Natural killer cell treated with Interleukin-12 subunit alpha and Interleukin-12 subunit beta and Interleukin-15 and Interleukin-18, amount 100 ng/mL, for 72 hours (primary cell): ENCODE data around the gene HAL. TPM values are rescaled to one million over a fixed set of nuclear protein-coding genes. Genes with fewer than 3 reads are reported as not detected.

Experiments used
- ATAC-seq, 2 donors: fragments of 150-1000 bp; cut with Tn5 transposase in 1 of 2; sonication (Bioruptor Pico), chemical (Tn5 transposase) in 1 of 2; 2 replicates each; pipeline ENCODE4 v1.10.0; 2021
- DNase-seq: peaks from one replicate; pipeline ENCODE4 v3.0.0; 2022; ENCODE audit warnings: low spot score
- H3K27ac Mint-ChIP-seq, 2 donors: 1 replicate in 1 of 2; 2 replicates in 1 of 2; pipeline ENCODE4 v1.8.0; 2022; ENCODE audit warnings: mixed read lengths in 2 of 2, mild to moderate bottlenecking in 1 of 2, moderate library complexity in 1 of 2
- H3K27me3 Mint-ChIP-seq, 2 donors: 1 replicate in 1 of 2; 2 replicates in 1 of 2; pipeline ENCODE4 v1.8.0; 2022; ENCODE audit warnings: mixed read lengths in 2 of 2
- H3K36me3 Mint-ChIP-seq: one replicate; pipeline ENCODE4 v1.8.0; 2022; ENCODE audit warnings: mixed read lengths
- H3K4me1 Mint-ChIP-seq, 2 donors: 1 replicate in 1 of 2; 2 replicates in 1 of 2; pipeline ENCODE4 v1.8.0; 2022; ENCODE audit warnings: low read depth in 2 of 2, mixed read lengths in 2 of 2, mild to moderate bottlenecking in 1 of 2
- H3K4me3 Mint-ChIP-seq: one replicate; pipeline ENCODE4 v1.8.0; 2022; ENCODE audit warnings: mixed read lengths
- H3K9me3 Mint-ChIP-seq: 2 replicates; pipeline ENCODE4 v1.8.0; 2022; ENCODE audit warnings: mixed read lengths
- total RNA-seq, 2 donors: library from RNA; stranded (reverse); gene quantifications; one replicate each; pipeline ENCODE4 v1.2.3, GENCODE V29; 2022

HAL gene
- total RNA-seq, 2 donors from 2014 or later = 0.50 to 1.6 TPM

- Mint-ChIP-seq H3K27ac (no peak overlapping the region), H3K4me1 (peaks cover 5 to 14% of the 10 kb centered on the region in 2 donors), H3K36me3 (no peaks in the 10 kb centered on the region), H3K4me3 (no peak overlapping the region), H3K27me3 (no peaks in the 10 kb centered on the region), H3K9me3 (no peaks in the 10 kb centered on the region)
- DNase-seq = no peak
- ATAC-seq = no peak
These were observed 33.7 kb upstream of the HAL start for GRCh38 chr12:96029826-96030225.

- H3K27me3 Mint-ChIP-seq = no peaks in the 10 kb centered on the region
- DNase-seq (no peak), ATAC-seq (no peak)
- H3K4me1 Mint-ChIP-seq = peaks cover 5 to 14% of the 10 kb centered on the region in 2 donors
- H3K9me3 Mint-ChIP-seq = no peaks in the 10 kb centered on the region
- H3K36me3 Mint-ChIP-seq = no peaks in the 10 kb centered on the region
- H3K27ac Mint-ChIP-seq = no peak overlapping the region
- H3K4me3 Mint-ChIP-seq = no peak overlapping the region
These were observed 32.4 kb upstream of the HAL start for GRCh38 chr12:96028538-96028937.

GRCh38 chr12:96026331-96026730, 30.2 kb upstream of the HAL start:
- Mint-ChIP-seq H3K27ac (no peak overlapping the region), H3K36me3 (peaks cover 5% of the 10 kb centered on the region), H3K4me1 (peaks cover 5 to 14% of the 10 kb centered on the region in 2 donors), H3K9me3 (no peaks in the 10 kb centered on the region), H3K4me3 (no peak overlapping the region), H3K27me3 (no peaks in the 10 kb centered on the region)
- no peak for ATAC-seq
- no peak for DNase-seq

- H3K4me3 Mint-ChIP-seq = no peak overlapping the region
- H3K27ac Mint-ChIP-seq = no peak overlapping the region
- ATAC-seq (no peak), DNase-seq (no peak)
- H3K9me3 Mint-ChIP-seq = no peaks in the 10 kb centered on the region
- no peaks in the 10 kb centered on the region for H3K27me3 Mint-ChIP-seq
- peaks cover 5 to 12% of the 10 kb centered on the region in 2 donors for H3K4me1 Mint-ChIP-seq
- H3K36me3 Mint-ChIP-seq = peaks cover 5% of the 10 kb centered on the region
These were observed 29.4 kb upstream of the HAL start for GRCh38 chr12:96025518-96025917.

GRCh38 chr12:96020314-96021003, 24.3 kb upstream of the HAL start:
- Mint-ChIP-seq H3K36me3 (peaks cover 5% of the 10 kb centered on the region), H3K4me3 (no peak overlapping the region), H3K27me3 (no peaks in the 10 kb centered on the region), H3K27ac (no peak overlapping the region), H3K4me1 (no peaks in the 10 kb centered on the region), H3K9me3 (no peaks in the 10 kb centered on the region)
- DNase-seq (no peak), ATAC-seq (no peak)

GRCh38 chr12:96015672-96016071, 19.5 kb upstream of the HAL start:
- DNase-seq (no peak), ATAC-seq (no peak)
- H3K27ac Mint-ChIP-seq = no peak overlapping the region
- no peaks in the 10 kb centered on the region for H3K4me1 Mint-ChIP-seq
- no peaks in the 10 kb centered on the region for H3K9me3 Mint-ChIP-seq
- H3K36me3 Mint-ChIP-seq = peaks cover 14% of the 10 kb centered on the region
- no peaks in the 10 kb centered on the region for H3K27me3 Mint-ChIP-seq
- H3K4me3 Mint-ChIP-seq = no peak overlapping the region

GRCh38 chr12:96014943-96015599, 18.9 kb upstream of the HAL start:
- no peak overlapping the region for H3K4me3 Mint-ChIP-seq
- no peaks in the 10 kb centered on the region for H3K4me1 Mint-ChIP-seq
- peaks cover 20% of the 10 kb centered on the region for H3K36me3 Mint-ChIP-seq
- no peak overlapping the region for H3K27ac Mint-ChIP-seq
- DNase-seq (no peak), ATAC-seq (no peak)
- H3K27me3 Mint-ChIP-seq = no peaks in the 10 kb centered on the region
- H3K9me3 Mint-ChIP-seq = no peaks in the 10 kb centered on the region

- DNase-seq (no peak), ATAC-seq (no peak)
- no peak overlapping the region for H3K4me3 Mint-ChIP-seq
- H3K27ac Mint-ChIP-seq = no peak overlapping the region
- H3K36me3 Mint-ChIP-seq = peaks cover 25% of the 10 kb centered on the region
- H3K27me3 Mint-ChIP-seq = no peaks in the 10 kb centered on the region
- H3K4me1 Mint-ChIP-seq = no peaks in the 10 kb centered on the region
- H3K9me3 Mint-ChIP-seq = no peaks in the 10 kb centered on the region
These were observed 11.6 kb upstream of the HAL start for GRCh38 chr12:96007729-96008128.

- H3K27ac Mint-ChIP-seq = no peak overlapping the region
- no peak overlapping the region for H3K4me3 Mint-ChIP-seq
- H3K27me3 Mint-ChIP-seq = no peaks in the 10 kb centered on the region
- no peaks in the 10 kb centered on the region for H3K4me1 Mint-ChIP-seq
- ATAC-seq (no peak), DNase-seq (no peak)
- no peaks in the 10 kb centered on the region for H3K9me3 Mint-ChIP-seq
- H3K36me3 Mint-ChIP-seq = peaks cover 25% of the 10 kb centered on the region
These were observed 10.6 kb upstream of the HAL start for GRCh38 chr12:96006727-96007126.

GRCh38 chr12:96000858-96001257, 4.7 kb upstream of the HAL start:
- H3K4me3 Mint-ChIP-seq = no peak overlapping the region
- ATAC-seq (no peak), DNase-seq (no peak)
- no peaks in the 10 kb centered on the region for H3K27me3 Mint-ChIP-seq
- no peaks in the 10 kb centered on the region for H3K9me3 Mint-ChIP-seq
- no peak overlapping the region for H3K27ac Mint-ChIP-seq
- peaks cover 15% of the 10 kb centered on the region for H3K36me3 Mint-ChIP-seq
- H3K4me1 Mint-ChIP-seq = peaks cover 13 to 28% of the 10 kb centered on the region in 2 donors

GRCh38 chr12:95999484-95999883, 3.3 kb upstream of the HAL start:
- Mint-ChIP-seq H3K4me3 (no peak overlapping the region), H3K36me3 (peaks cover 4% of the 10 kb centered on the region), H3K9me3 (no peaks in the 10 kb centered on the region), H3K27me3 (no peaks in the 10 kb centered on the region), H3K4me1 (peaks cover 13 to 28% of the 10 kb centered on the region in 2 donors), H3K27ac (no peak overlapping the region)
- DNase-seq = no peak
- ATAC-seq = no peak

GRCh38 chr12:95998611-95999286, 2.6 kb upstream of the HAL start:
- H3K4me3 Mint-ChIP-seq = no peak overlapping the region
- H3K9me3 Mint-ChIP-seq = no peaks in the 10 kb centered on the region
- peak overlapping the region in 1 of 2 donors; percentile 15 for H3K27ac Mint-ChIP-seq
- H3K27me3 Mint-ChIP-seq = no peaks in the 10 kb centered on the region
- H3K36me3 Mint-ChIP-seq = peaks cover 4% of the 10 kb centered on the region
- peak; percentile 89 to 90 for ATAC-seq
- H3K4me1 Mint-ChIP-seq = peaks cover 13 to 28% of the 10 kb centered on the region in 2 donors
- DNase-seq = peak; percentile 72

GRCh38 chr12:95997911-95998510, 1.9 kb upstream of the HAL start:
- Mint-ChIP-seq H3K36me3 (peaks cover 4% of the 10 kb centered on the region), H3K4me1 (peaks cover 13 to 28% of the 10 kb centered on the region in 2 donors), H3K9me3 (no peaks in the 10 kb centered on the region), H3K27ac (peak overlapping the region; percentile 6 to 15), H3K27me3 (no peaks in the 10 kb centered on the region), H3K4me3 (no peak overlapping the region)
- no peak for DNase-seq
- peak; percentile 12 to 73 for ATAC-seq

GRCh38 chr12:95997276-95997675, 1.1 kb upstream of the HAL start:
- Mint-ChIP-seq H3K4me3 (no peak overlapping the region), H3K9me3 (no peaks in the 10 kb centered on the region), H3K4me1 (peaks cover 13 to 28% of the 10 kb centered on the region in 2 donors), H3K36me3 (peaks cover 4% of the 10 kb centered on the region), H3K27ac (peak overlapping the region in 1 of 2 donors; percentile 6), H3K27me3 (no peaks in the 10 kb centered on the region)
- no peak for DNase-seq
- no peak for ATAC-seq
